ENCODE results near the gene DNAH17. TPM values are rescaled to one million over a fixed set of nuclear protein-coding genes. Genes with fewer than 3 reads are reported as not detected.

Gene DNAH17
- total RNA-seq, 1 donor from 2014 or later: under 0.01 TPM

- no peak for DNase-seq (ENCODE audit: low read depth, low spot score)
Measured at GRCh38 chr17:78460176-78460675, 117.0 kb downstream of the DNAH17 start.

DNA sequence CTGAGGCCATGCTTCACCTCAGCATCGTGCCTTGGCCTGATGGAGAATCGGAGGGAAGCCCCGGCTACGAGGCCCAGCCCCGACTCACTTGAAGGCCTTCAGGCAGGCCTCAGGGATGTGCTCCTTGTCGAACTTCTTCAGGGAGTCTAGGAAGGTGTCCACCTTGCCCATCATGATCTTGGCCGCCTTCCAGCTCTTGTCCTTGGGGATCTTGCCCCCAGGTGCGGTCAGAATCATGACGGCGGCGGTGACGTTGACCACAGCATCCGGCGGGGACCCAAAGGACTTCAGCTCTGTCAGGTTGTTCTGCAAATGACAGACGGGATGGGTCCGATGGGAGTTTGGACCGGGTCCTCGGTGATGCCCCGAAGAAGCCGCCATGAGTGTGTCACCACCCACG, 117.5 kb downstream of the DNAH17 start:
- no peak for DNase-seq (ENCODE audit: low read depth, low spot score)

DNA sequence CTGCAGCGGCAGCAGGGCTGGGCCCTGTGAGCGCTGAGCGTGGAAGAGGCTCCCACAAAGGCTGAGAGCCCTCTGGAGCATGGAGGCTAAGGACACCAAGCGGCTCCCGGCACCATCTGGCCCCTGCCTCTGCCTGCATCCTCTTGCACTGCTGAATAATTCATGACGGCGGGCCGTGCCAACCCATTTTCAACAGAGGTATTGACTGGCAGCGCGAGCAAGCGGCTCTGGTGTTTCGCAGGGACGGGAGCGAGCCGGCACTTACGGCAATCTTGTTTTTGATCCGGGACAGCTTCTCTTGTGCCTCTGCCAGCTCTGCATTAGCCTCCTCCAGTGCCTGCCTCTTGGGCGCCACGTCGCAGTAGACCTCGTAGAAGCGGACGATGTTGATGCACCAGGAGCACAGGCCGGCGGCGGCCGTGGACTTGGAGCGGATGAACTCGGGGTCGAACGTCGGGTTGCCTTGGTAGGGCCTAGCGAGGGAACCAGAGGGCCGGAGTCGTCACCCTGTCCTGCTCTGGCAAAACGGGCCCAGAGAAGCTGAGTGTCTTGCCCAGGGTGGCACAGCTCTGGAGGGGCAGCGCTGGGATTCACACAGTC, 118.4 kb downstream of the DNAH17 start:
- DNase-seq (ENCODE audit: low read depth, low spot score): no peak

- DNase-seq (ENCODE audit: low read depth, low spot score): no peak
Measured at GRCh38 chr17:78458091-78458490, 119.1 kb downstream of the DNAH17 start.

DNA sequence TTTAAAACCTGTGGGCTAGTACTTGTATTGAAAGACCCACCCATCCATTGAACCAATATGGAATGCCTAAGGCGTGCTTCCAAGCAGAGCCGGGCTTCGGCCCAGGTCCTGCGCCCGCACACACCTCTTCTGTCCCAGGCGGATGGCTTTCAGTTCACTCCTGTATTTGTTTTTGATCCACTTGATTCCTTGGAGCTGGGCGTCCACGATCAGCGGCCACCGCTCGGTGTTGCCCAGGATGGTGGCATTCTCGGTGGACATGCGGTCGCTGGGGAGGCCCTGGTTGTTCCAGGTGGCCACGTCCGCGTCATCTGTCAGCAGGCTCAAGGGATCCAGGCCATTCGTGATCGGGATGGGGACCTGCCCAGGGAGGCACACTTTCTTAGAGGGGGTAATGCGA, 122.8 kb downstream of the DNAH17 start:
- DNase-seq (ENCODE audit: low read depth, low spot score): no peak

DNA sequence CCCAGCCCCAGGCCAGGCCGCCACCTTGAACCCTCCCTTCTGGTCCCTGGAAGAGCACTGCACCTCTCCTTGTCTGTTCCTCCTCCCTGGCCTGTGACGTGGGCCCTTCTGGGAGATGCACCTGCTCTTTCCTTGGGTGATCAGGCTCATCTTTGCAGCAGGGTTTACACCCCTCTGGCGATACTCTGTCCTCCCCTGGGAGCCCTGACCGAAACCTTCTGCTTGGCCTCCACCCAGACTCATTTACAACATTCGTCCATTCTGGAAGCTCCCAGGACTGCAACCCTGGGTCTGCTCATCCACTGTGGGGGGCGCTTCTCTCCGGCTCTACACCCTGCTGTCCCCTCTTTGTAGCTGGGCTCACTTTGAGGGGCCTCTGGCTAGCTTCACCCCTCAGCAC, 125.4 kb downstream of the DNAH17 start:
- DNase-seq (ENCODE audit: low read depth, low spot score): no peak

DNA sequence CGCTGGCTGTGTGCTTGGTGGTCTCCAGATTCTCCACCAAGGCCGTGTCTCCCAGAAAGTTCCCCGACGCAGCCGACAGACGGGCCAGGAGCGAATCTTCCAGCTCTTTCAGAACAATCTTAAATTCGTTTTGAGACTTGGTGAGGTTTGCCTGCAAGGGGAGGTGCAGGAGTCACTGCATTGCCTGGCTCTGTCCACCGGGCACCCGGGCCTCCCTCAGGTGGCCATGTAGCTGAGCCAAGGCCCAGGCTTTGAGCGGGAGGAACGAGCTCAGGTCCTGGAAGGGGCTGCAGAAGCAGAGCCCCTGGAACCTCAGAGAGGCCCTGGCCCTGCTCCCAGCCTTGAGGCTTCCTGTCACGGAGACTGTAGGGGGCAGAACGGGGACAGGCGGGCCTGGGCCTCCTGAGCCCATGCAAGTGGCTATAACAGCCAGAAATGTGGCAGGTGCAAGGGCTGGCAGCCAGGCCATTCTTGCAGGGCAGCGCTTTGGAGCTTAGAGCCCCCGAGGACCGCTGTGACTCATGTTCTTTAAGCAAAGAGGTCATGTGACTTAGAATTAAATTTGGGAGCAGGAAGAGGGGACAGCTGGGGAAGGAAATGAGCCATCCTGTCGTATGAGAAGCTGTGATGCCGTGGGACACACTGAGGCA, 126.4 kb downstream of the DNAH17 start:
- DNase-seq (ENCODE audit: low read depth, low spot score): no peak

- DNase-seq (ENCODE audit: low read depth, low spot score): no peak
Measured at GRCh38 chr17:78449983-78450595, 127.1 kb downstream of the DNAH17 start.

GRCh38 chr17:78448356-78448993, 128.7 kb downstream of the DNAH17 start:
- no peak for DNase-seq (ENCODE audit: low read depth, low spot score)

DNA sequence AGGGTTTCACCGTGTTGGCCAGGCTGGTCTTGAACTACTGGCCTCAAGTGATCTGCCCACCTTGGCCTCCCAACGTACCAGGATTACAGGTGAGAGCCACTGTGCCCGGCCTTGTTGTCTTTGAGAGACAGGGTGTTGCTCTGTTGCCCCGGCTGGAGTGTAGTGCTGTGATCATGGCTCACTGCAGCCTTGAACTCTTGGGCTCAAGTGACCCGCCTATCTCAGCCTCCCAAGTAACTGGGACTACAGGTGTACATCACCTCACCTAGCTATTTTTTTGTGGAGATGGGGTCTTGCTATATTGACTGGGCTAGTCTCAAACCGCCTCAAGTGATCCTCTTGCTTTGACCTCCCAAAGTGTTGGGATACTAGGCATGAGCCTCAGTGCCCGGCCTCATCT, 130.4 kb downstream of the DNAH17 start:
- DNase-seq (ENCODE audit: low read depth, low spot score): no peak

- no peak for DNase-seq (ENCODE audit: low read depth, low spot score)
Measured at GRCh38 chr17:78444392-78444791, 132.8 kb downstream of the DNAH17 start.

DNA sequence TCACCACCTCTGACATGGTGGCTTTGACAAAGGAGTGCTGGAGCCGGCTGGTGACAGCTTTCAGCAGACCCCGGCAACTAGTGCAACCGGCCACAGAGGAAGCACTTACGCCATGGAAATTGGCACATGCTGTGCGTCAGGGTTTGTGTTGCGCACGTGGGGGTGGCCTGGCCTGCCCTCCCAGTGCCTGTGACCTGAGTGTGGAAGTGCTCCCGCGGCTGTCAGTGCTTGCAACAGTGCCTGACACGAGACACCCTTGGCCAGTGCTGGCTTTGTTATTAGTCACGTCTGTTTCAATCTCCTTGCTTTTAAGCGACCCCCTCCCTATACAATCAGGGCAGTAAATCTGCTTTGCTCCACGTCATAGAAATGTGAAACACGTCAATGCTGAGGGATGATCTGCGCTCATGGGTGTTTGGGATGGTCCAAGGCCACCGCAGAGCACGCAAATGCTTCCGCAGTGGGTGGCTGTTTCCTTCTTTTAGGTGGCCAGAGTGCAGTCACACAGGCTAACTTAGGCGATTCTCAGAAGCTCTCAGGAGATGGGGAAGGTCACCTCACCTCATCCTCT, 134.5 kb downstream of the DNAH17 start:
- no peak for DNase-seq (ENCODE audit: low read depth, low spot score)

DNA sequence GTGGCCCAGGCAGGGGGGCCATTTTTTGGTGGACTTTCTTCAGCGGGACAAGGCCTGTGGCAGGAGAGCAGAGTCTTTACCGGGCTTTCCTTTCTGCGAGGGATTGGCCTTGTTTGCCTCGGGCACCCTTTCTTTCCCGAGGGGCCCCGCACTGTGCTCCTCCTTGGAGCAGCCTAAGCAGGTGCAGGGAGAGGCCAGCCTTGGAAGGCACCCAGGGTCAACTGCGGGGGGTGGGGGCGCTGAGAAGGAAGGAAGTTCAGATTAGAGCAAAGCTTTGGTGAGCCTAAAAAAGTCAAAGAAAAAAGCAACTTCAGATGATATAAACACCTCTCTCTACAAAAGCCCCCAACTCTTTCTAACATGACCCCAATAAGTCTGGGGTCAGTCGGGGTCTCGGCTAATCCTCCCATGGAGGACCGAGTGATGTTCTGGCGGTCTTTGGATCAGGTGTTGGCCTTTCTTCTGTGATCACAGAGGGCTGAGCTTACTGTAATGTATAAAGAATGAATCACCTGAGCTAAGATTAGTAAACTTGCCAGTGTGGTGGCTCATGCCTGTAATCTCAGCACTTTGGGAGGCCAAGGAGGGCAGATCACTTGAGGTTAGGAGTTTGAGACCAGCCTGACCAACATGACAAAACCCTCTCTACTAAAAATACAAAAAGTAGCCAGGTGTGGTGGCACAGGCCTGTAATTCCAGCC, 135.8 kb downstream of the DNAH17 start:
- DNase-seq (ENCODE audit: low read depth, low spot score): no peak

DNA sequence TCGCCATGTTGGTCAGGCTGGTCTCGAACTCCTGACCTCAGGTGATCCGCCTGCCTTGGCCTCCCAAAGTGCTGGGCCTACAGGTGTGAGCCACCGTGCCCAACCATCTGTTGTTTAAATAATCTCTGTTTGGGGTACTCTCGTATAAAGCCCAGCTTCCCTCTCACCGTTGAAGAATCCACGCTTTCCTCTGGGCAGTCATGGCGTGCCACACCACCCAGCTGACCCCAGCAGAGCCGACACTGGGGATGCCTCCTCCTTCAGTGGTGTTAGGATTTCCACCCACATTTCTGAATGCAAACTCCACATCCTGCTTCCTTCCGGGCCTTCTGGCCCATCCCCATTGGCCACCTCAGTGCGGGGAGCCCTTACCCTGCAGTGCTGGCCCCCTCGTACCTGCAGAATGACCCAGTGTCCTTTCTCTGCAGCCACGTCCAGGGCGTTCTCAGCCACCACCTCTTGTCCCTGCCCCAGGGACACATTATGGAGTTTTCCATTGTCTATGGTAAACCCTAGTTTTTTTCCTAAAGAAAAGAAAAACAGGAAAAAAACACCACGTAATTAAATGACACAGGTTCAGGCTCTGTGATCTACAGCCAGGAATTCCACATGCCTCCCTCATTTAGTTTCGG, 138.4 kb downstream of the DNAH17 start:
- no peak for DNase-seq (ENCODE audit: low read depth, low spot score)

DNA sequence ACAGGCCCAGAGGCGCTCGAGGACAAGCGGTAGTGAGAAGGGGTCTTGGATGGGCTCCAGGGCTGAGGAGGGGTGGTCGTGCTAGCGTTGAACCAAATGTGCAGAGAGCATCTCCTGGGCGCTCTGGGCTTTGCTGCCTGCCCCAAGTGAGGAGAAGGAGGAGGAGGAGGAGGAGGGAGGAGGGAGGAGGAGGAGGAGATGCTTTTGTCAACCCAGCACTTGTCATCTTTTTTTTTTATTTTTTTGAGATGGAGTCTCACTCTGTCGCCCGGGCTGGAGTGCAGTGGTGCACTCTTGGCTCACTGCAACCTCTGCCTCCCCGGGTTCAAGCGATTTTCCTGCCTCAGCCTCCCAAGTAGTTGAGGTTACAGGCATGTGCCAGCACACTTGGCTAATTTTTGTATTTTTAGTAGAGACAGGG, 138.9 kb downstream of the DNAH17 start:
- DNase-seq (ENCODE audit: low read depth, low spot score): no peak

DNA sequence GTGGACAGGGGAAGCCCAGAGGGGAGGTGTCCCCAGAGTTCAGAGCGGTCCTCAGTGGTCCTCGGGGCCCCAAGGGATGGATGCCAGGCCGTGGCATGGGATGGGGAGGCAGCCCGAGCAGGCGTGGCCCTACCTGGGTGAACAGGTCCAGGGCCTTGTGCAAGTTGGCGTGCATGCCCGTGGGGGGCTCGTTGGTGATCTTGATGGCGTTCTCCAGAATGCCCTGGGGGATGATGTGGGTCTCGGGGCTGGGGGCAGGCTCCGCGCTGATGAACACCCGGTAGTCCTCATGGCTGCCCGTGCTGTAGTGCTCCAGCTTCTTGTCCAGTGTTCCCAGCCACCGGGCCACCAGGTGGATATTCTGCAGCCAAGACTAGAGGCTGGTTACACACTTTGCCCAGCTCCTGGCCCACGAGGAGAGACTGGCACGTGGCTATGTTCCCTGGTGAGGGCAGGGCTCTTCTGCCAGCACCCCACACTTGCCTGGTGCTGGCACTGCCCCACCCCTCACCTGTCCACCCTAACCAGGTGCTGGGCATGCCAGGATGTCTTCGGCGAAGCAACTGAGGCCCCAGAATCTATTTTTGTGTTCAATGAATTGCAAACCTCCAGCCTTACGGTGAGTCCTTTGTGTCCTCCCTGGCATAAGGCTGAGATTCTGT, 139.6 kb downstream of the DNAH17 start:
- DNase-seq (ENCODE audit: low read depth, low spot score): no peak

- no peak for DNase-seq (ENCODE audit: low read depth, low spot score)
Measured at GRCh38 chr17:78435330-78436005, 141.7 kb downstream of the DNAH17 start.

DNA sequence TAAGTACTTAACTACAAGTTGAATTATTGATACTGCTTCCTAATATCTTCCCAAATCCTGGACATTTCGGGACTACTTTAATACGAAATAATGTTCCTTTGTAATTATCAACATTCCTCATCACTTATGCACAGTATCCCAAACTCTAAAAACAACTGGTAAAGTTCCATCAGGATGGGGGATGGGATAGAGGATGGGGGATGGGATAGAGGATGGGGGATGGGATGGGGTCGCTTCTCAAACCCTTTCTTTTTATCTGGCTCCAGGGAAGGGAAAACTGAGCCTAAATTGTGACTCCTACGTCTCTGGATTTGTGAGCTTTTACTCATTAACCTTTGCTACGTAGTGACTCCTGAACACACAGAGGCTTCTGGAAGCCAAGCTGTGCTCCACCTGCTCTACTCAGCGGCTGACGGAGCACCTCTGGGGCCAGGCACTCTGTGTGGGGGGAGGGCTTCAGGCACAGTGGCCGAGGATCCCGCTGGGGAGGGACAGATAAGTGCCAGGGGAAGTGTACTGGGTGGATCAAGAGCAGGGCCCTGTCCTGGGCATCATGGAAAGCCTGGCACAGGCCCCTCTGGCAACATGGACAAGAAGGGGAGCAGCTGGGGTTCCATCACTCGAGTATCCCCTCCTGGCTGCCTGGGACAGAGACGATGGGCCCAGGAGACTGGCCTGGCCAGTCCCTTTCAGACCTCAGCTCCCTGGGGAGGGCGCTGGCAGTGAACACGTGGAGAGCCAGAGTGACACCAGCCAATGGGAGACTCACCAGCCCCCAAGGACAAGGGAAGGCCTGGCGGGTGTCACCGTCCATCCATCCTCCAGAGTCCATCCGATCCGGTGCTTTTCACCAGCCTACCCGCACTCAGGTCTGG, 142.5 kb downstream of the DNAH17 start:
- DNase-seq (ENCODE audit: low read depth, low spot score): no peak

Data from pulmonary artery endothelial cell (primary cell).